Colonic mucosa (tissue), 4 donors: ENCODE results near the gene VWCE. TPM values are rescaled to one million over a fixed set of nuclear protein-coding genes. Genes with fewer than 3 reads are reported as not detected.

Experiments
- DNase-seq: peaks from one replicate; pipeline ENCODE4 v3.0.0-alpha.2; 2020
- H3K27ac ChIP-seq: fragments of 200-600 bp; one replicate; pipeline ENCODE4 v1.8.0; 2021
- H3K27me3 ChIP-seq: fragments of 200-600 bp; one replicate; pipeline ENCODE4 v1.8.0; 2021
- H3K36me3 ChIP-seq: fragments of 200-600 bp; one replicate; pipeline ENCODE4 v1.8.0; 2021
- H3K4me1 ChIP-seq: fragments of 200-600 bp; one replicate; pipeline ENCODE4 v1.8.0; 2021; ENCODE audit warnings: mild to moderate bottlenecking
- H3K4me3 ChIP-seq: fragments of 200-600 bp; one replicate; pipeline ENCODE4 v1.8.0; 2021
- H3K9ac ChIP-seq, 2 donors: one replicate each; pipeline ENCODE4 v1.7.0; 2013; ENCODE audit warnings: control low read depth in 2 of 2, low read depth in 2 of 2, low read length in 2 of 2
- H3K9me3 ChIP-seq: fragments of 200-600 bp; one replicate; pipeline ENCODE4 v1.8.0; 2021
- intact Hi-C: fragments of 100-400 bp; cut with DNase I; formaldehyde crosslinking; loops from one replicate; pipeline ENCODE4 v1.14.1; 2022
- total RNA-seq, 2 donors: library from RNA; stranded (reverse); fragmentation: NEBNext Ultra II Directional in 1 of 2; extraction: Animal tissue kit (Norgen Biotek cat#: 25700) in 1 of 2; gene quantifications; one replicate each; pipeline ENCODE4 v1.2.1, GENCODE V29; 2021
- TF ChIP-seq, protein P1 (sequence below): fragments of 200-600 bp; IDR thresholded peaks from one replicate; pipeline ENCODE4 v1.8.0; 2022; ENCODE audit warnings: antibody characterized with exemption, mild to moderate bottlenecking
- donor health status: healthy.
- donor health status: DM: no; HTN: no; CAD: no.
- donor health status: DM: no; HTN: no; CAD: no.

VWCE gene
- total RNA-seq, 2 donors from 2014 or later: 0.37 to 0.58 TPM

GRCh38 chr11:61292356-61292755 lies 2.8 kb downstream of the VWCE start:
- no peaks in the 10 kb centered on the region for H3K9me3 ChIP-seq
- intact Hi-C loops: no loop called here
- DNase-seq: no peak
- H3K4me1 ChIP-seq: peaks cover 11% of the 10 kb centered on the region
- TF ChIP-seq, protein P1, sequence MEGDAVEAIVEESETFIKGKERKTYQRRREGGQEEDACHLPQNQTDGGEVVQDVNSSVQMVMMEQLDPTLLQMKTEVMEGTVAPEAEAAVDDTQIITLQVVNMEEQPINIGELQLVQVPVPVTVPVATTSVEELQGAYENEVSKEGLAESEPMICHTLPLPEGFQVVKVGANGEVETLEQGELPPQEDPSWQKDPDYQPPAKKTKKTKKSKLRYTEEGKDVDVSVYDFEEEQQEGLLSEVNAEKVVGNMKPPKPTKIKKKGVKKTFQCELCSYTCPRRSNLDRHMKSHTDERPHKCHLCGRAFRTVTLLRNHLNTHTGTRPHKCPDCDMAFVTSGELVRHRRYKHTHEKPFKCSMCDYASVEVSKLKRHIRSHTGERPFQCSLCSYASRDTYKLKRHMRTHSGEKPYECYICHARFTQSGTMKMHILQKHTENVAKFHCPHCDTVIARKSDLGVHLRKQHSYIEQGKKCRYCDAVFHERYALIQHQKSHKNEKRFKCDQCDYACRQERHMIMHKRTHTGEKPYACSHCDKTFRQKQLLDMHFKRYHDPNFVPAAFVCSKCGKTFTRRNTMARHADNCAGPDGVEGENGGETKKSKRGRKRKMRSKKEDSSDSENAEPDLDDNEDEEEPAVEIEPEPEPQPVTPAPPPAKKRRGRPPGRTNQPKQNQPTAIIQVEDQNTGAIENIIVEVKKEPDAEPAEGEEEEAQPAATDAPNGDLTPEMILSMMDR: no peak
- no peak overlapping the region for H3K4me3 ChIP-seq
- no peak overlapping the region for H3K27ac ChIP-seq
- peaks cover 20% of the 10 kb centered on the region for H3K27me3 ChIP-seq
- H3K36me3 ChIP-seq: no peaks in the 10 kb centered on the region
- no peak overlapping the region for H3K9ac ChIP-seq

DNA sequence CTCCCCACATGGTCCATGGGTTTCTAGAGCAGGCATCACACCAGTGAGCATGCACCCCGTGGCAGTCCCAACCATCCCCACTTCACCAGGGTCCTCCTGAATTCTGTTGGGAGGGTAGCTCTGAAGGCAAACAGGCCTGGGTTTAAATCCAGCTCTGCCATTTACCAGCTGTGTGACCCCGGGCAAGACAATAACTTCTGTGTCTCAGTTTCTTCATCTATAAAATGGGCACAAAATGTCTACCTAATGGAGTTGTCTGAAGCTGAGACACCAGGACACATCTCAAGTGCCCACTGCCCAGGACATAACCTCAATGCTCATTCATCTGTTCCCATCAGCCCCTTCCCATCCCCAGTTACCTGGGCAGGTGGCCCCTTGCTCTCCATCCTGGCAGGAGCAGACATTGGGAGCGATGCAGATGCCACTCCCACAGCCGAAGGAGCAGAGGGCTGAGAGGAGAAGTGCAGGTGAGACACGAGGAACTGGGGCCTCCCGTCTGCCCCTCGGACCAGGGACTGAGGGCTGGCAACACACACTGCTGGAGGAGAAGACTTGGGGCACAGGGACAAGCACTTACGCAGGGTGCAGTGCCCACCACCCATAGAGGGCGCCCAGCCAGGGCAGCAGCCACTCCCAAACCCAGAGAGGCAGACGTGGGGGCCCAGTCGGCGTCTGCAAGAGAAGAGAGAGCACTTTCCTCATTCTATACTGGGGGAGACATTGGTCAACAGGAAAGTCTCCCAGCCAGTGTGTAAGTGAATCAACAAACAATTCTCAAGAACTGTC lies 4.0 kb downstream of the VWCE start:
- no peaks in the 10 kb centered on the region for H3K36me3 ChIP-seq
- H3K9ac ChIP-seq: no peak overlapping the region
- peaks cover 20% of the 10 kb centered on the region for H3K27me3 ChIP-seq
- no peaks in the 10 kb centered on the region for H3K9me3 ChIP-seq
- intact Hi-C loops: no loop called here
- no peak overlapping the region for H3K27ac ChIP-seq
- H3K4me1 ChIP-seq: peaks cover 11% of the 10 kb centered on the region
- no peak for DNase-seq
- no peak overlapping the region for H3K4me3 ChIP-seq
- TF ChIP-seq, protein P1: no peak

DNA sequence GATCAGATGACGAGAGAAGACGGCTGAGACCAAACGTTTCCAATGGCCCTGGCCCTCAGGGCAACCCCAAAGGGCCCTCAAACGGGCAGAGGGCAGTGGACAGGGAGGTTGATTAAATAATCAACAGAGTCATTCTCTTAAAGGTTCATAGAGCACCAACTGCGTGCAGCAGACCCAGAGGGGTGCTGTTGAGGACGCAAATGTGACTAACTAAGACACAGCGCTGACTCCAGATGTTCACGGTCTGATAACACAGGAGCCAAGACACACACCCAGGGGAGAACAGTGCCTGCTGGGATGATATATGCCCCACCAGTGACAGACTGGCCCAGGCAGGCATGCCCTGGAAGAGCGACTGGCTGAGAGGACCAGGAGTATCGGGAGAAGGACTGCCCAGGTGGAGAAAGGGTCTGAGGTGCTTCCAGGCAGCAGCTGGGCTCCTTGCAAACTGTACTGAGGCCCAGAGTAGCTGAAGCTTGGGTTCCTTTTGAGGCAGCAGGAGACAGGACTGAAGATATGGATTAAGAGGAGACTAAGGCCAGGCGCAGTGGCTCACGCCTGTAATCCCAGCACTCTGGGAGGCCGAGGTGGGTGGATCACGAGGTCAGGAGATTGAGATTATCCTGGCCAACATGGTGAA lies 7.7 kb downstream of the VWCE start:
- Histone ChIP-seq H3K9me3 (no peaks in the 10 kb centered on the region), H3K36me3 (no peaks in the 10 kb centered on the region), H3K4me1 (no peaks in the 10 kb centered on the region), H3K4me3 (no peak overlapping the region), H3K27me3 (no peaks in the 10 kb centered on the region), H3K9ac (no peak overlapping the region), H3K27ac (no peak overlapping the region)
- intact Hi-C loops: no loop called here
- TF ChIP-seq, protein P1: no peak
- no peak for DNase-seq

DNA sequence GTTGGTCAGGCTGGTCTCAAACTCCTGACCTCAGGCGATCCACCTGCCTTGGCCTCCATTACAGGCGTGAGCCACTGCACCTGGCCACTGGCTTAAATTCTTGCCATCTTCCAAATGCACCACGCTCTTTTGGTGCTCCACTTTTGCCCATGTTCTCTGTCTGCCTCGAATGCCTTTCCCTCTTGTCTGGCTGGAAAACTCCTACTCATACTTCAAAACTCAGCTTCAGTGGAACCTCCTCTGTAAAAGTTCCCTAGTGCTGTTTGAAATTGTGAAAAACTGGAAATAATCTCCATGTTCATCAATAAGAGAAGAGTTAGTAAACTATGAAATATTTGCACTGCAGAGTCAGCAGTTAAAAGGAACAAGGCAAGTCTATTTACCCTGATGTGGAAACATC lies 11.5 kb downstream of the VWCE start:
- Histone ChIP-seq H3K27me3 (no peaks in the 10 kb centered on the region), H3K9me3 (no peaks in the 10 kb centered on the region), H3K4me3 (no peak overlapping the region), H3K27ac (no peak overlapping the region), H3K4me1 (no peaks in the 10 kb centered on the region), H3K36me3 (no peaks in the 10 kb centered on the region), H3K9ac (no peak overlapping the region)
- TF ChIP-seq, protein P1: no peak
- DNase-seq: no peak
- intact Hi-C loops: no loop called here

GRCh38 chr11:61281581-61282250 lies 13.4 kb downstream of the VWCE start:
- intact Hi-C loops: no loop called here
- TF ChIP-seq, protein P1: no peak
- Histone ChIP-seq H3K4me3 (peak overlapping the region; percentile 22), H3K9ac (no peak overlapping the region), H3K9me3 (no peaks in the 10 kb centered on the region), H3K27ac (no peak overlapping the region), H3K36me3 (no peaks in the 10 kb centered on the region), H3K4me1 (no peaks in the 10 kb centered on the region), H3K27me3 (no peaks in the 10 kb centered on the region)
- DNase-seq: peak; percentile 83
